Caco-2 (cell line): ENCODE data around the gene CD151. TPM values are rescaled to one million over a fixed set of nuclear protein-coding genes. Genes with fewer than 3 reads are reported as not detected.
A peak's percentile ranks its signal among the peaks of the same experiment; 100 is the strongest.

Experiments
- BruUV-seq: library from RNA; stranded (reverse); fragments of 400-500 nt; replicated peaks from 2 replicates; lab custom pipeline; 2021; lab: Mats Ljungman, UMichigan
- CTCF ChIA-PET: fragments of 300-600 bp; sonication (Branson Sonifier 250); formaldehyde crosslinking; loops from one replicate; lab custom pipeline; 2022; ENCODE audit warnings: antibody characterized with exemption; lab: Charles Lee
- POLR2A ChIA-PET: fragments of 300-600 bp; sonication (Branson Sonifier 250); formaldehyde crosslinking; loops from one replicate; lab custom pipeline; 2022; ENCODE audit warnings: antibody characterized with exemption; lab: Charles Lee
- DNase-seq, 2 experiments: peaks; one replicate each; pipeline versions ENCODE4 v3.0.0 to v3.0.0-alpha.2; 2020 to 2022
- H3K27me3 ChIP-seq: replicated peaks from 2 replicates; pipeline ENCODE4 v1.6.0; 2011; ENCODE audit warnings: low read length; ENCODE audit not compliant: control insufficient read depth, insufficient read depth
- H3K36me3 ChIP-seq: 2 replicates; pipeline ENCODE4 v1.5.1; 2011; ENCODE audit warnings: low read length; ENCODE audit not compliant: control insufficient read depth, insufficient read depth
- H3K4me1 ChIP-seq: fragments of 250-450 bp; sonication (Bioruptor Pico); 2 replicates; pipeline ENCODE4 v1.5.1; 2020; ENCODE audit warnings: mild to moderate bottlenecking
- H3K4me3 ChIP-seq: 2 replicates; pipeline ENCODE4 v1.5.1; 2011; ENCODE audit warnings: low read depth, mild to moderate bottlenecking, control low read depth, low read length
- H3K9me3 ChIP-seq: fragments of 250-450 bp; sonication (Bioruptor Pico); 2 replicates; pipeline ENCODE4 v1.5.1; 2020; ENCODE audit warnings: mild to moderate bottlenecking, moderate library complexity
- H3K27ac Mint-ChIP-seq: one replicate; pipeline ENCODE4 v1.8.0; 2022; ENCODE audit warnings: mixed read lengths; ENCODE audit not compliant: unreplicated experiment
- H3K27me3 Mint-ChIP-seq: one replicate; pipeline ENCODE4 v1.8.0; 2022; ENCODE audit warnings: mixed read lengths; ENCODE audit not compliant: insufficient read depth, unreplicated experiment
- H3K36me3 Mint-ChIP-seq: one replicate; pipeline ENCODE4 v1.8.0; 2022; ENCODE audit warnings: mild to moderate bottlenecking, mixed read lengths; ENCODE audit not compliant: insufficient read depth, unreplicated experiment
- H3K4me1 Mint-ChIP-seq: one replicate; pipeline ENCODE4 v1.8.0; 2022; ENCODE audit warnings: low read depth, mixed read lengths; ENCODE audit not compliant: unreplicated experiment
- H3K4me3 Mint-ChIP-seq: one replicate; pipeline ENCODE4 v1.8.0; 2022; ENCODE audit warnings: mild to moderate bottlenecking, moderate library complexity, mixed read lengths; ENCODE audit not compliant: unreplicated experiment
- H3K9me3 Mint-ChIP-seq: one replicate; pipeline ENCODE4 v1.8.0; 2022; ENCODE audit warnings: mixed read lengths; ENCODE audit not compliant: unreplicated experiment
- CTCF ChIP-seq, 2 experiments: fragments of 200-600 bp in 1 of 2; IDR thresholded peaks; 1 replicate in 1 of 2; 2 replicates in 1 of 2; pipeline versions ENCODE4 v1.5.1 to v1.8.0; 2011 to 2022; ENCODE audit warnings: antibody characterized with exemption in 1 of 2, control low read depth in 1 of 2, inconsistent platforms in 1 of 2, low read depth in 1 of 2, low read length in 1 of 2, mild to moderate bottlenecking in 1 of 2, moderate library complexity in 1 of 2; ENCODE audit not compliant: insufficient read depth in 1 of 2, severe bottlenecking in 1 of 2, unreplicated experiment in 1 of 2
- intact Hi-C: fragments of 100-400 bp; cut with micrococcal nuclease; formaldehyde crosslinking; loops from one replicate; pipeline ENCODE4 v1.10.0; 2022; ENCODE audit not compliant: unreplicated experiment
- total RNA-seq: library from RNA; stranded (reverse); gene quantifications from 2 replicates; pipeline ENCODE4 v1.2.3, GENCODE V29; 2022

Gene CD151
- total RNA-seq, 1 experiment from 2014 or later = 268 TPM

- Histone ChIP-seq H3K27me3 (no peaks in the 10 kb centered on the region), H3K4me1 (peaks cover 52% of the 10 kb centered on the region), H3K36me3 (no peaks in the 10 kb centered on the region; the same call in 1 of the 2 replicates), H3K9me3 (no peaks in the 10 kb centered on the region), H3K4me3 (no peak overlapping the region; the same call in 1 of the 2 replicates)
- no peak for DNase-seq
- Mint-ChIP-seq H3K27me3 (no peaks in the 10 kb centered on the region), H3K4me3 (peak overlapping the region; percentile 79), H3K27ac (no peak overlapping the region), H3K36me3 (peaks cover 36% of the 10 kb centered on the region), H3K9me3 (no peaks in the 10 kb centered on the region), H3K4me1 (peaks cover 19% of the 10 kb centered on the region)
- BruUV-seq = no TSS peak
- ChIA-PET POLR2A (interaction anchor here (0.6 to 4.9 kb wide), 3 partner anchors 10 to 20 kb away, joined by 3 to 33 read pairs (median 8); partner anchors contain the start of genes PNPLA2 and RPLP2), CTCF (interaction anchor here (1.9 to 2.4 kb wide), 2 partner anchors 9 to 10 kb away, joined by 4 to 10 read pairs; partner anchors contain the start of gene PNPLA2)
- no peak for TF ChIP-seq CTCF (IDR thresholded peaks at IDR 0.05; ENCODE audit: insufficient read depth in 1 of 2, low read depth in 1 of 2, low read length in 1 of 2, severe bottlenecking in 1 of 2, unreplicated experiment in 1 of 2)
- intact Hi-C loops = no loop called here
Observed at GRCh38 chr11:829176-829846, 3.4 kb upstream of the CD151 start.

GRCh38 chr11:829847-830294 lies 2.9 kb upstream of the CD151 start:
- Mint-ChIP-seq H3K9me3 (no peaks in the 10 kb centered on the region), H3K27me3 (no peaks in the 10 kb centered on the region), H3K4me1 (peaks cover 19% of the 10 kb centered on the region), H3K36me3 (peaks cover 34% of the 10 kb centered on the region), H3K27ac (no peak overlapping the region), H3K4me3 (peak overlapping the region; percentile 79)
- POLR2A ChIA-PET = interaction anchor here (0.6 to 4.9 kb wide), 3 partner anchors 11 to 21 kb away, joined by 3 to 33 read pairs (median 8); partner anchors contain the start of genes PNPLA2 and RPLP2
- no peak for TF ChIP-seq CTCF (IDR thresholded peaks at IDR 0.05; ENCODE audit: insufficient read depth in 1 of 2, low read depth in 1 of 2, low read length in 1 of 2, severe bottlenecking in 1 of 2, unreplicated experiment in 1 of 2)
- Histone ChIP-seq H3K9me3 (no peaks in the 10 kb centered on the region), H3K27me3 (no peaks in the 10 kb centered on the region), H3K4me1 (peaks cover 54% of the 10 kb centered on the region), H3K36me3 (no peaks in the 10 kb centered on the region), H3K4me3 (peak overlapping the region; percentile 59)
- no TSS peak for BruUV-seq
- intact Hi-C loops = no loop called here
- DNase-seq = no peak
- CTCF ChIA-PET = interaction anchor here (1.9 to 2.4 kb wide), 2 partner anchors 8 to 10 kb away, joined by 4 to 10 read pairs; partner anchors contain the start of gene PNPLA2

GRCh38 chr11:830295-831117 lies 2.2 kb upstream of the CD151 start:
- no peak for TF ChIP-seq CTCF (IDR thresholded peaks at IDR 0.05; ENCODE audit: insufficient read depth in 1 of 2, low read depth in 1 of 2, low read length in 1 of 2, severe bottlenecking in 1 of 2, unreplicated experiment in 1 of 2)
- no peaks in the 10 kb centered on the region for H3K36me3 ChIP-seq
- H3K4me1 Mint-ChIP-seq = peaks cover 19% of the 10 kb centered on the region
- no peaks in the 10 kb centered on the region for H3K27me3 Mint-ChIP-seq
- no peaks in the 10 kb centered on the region for H3K9me3 ChIP-seq
- peaks cover 30% of the 10 kb centered on the region for H3K36me3 Mint-ChIP-seq
- BruUV-seq = no TSS peak
- peak overlapping the region; percentile 59 for H3K4me3 ChIP-seq
- H3K4me3 Mint-ChIP-seq = peak overlapping the region; percentile 79
- H3K27me3 ChIP-seq = no peaks in the 10 kb centered on the region
- no peak overlapping the region for H3K27ac Mint-ChIP-seq
- intact Hi-C loops = no loop called here
- ChIA-PET POLR2A (interaction anchor here (0.5 to 4.9 kb wide), 3 partner anchors 11 to 50 kb away, joined by 8 to 33 read pairs (median 12); partner anchors contain the start of genes PNPLA2 and RPLP2), CTCF (interaction anchor here (1.9 to 2.4 kb wide), 2 partner anchors 8 to 11 kb away, joined by 4 to 10 read pairs; partner anchors contain the start of gene PNPLA2)
- no peaks in the 10 kb centered on the region for H3K9me3 Mint-ChIP-seq
- DNase-seq = peak; percentile 86 to 89
- peaks cover 48% of the 10 kb centered on the region for H3K4me1 ChIP-seq
